GM23338 (cell line): ENCODE measurements around the gene OSER1. TPM values are rescaled to one million over a fixed set of nuclear protein-coding genes. Genes with fewer than 3 reads are reported as not detected.

Experiments
- ATAC-seq: fragments of 200-7000 bp; cut with Tn5 transposase; 3 replicates; pipeline ENCODE4 v1.9.1; 2020
- DNase-seq: peaks from one replicate; pipeline ENCODE4 v3.0.0-alpha.2; 2015; ENCODE audit warnings: low spot score
- H2AFZ ChIP-seq: fragments of 200-600 bp; sonication (generic); 2 replicates; pipeline ENCODE4 v1.8.0; 2016; ENCODE audit warnings: antibody characterized with exemption, mild to moderate bottlenecking, moderate library complexity
- H3F3A ChIP-seq: fragments of 200-600 bp; sonication (generic); replicated peaks from 2 replicates; pipeline ENCODE4 v1.8.0; 2017; ENCODE audit warnings: antibody characterized with exemption, mixed run types, low read depth
- H3K27ac ChIP-seq: fragments of 200-600 bp; sonication (generic); 2 replicates; pipeline ENCODE4 v1.6.1; 2016; ENCODE audit warnings: low read depth
- H3K27me3 ChIP-seq: fragments of 200-600 bp; sonication (generic); 2 replicates; pipeline ENCODE4 v1.8.0; 2016; ENCODE audit warnings: mild to moderate bottlenecking, mixed run types, moderate library complexity; ENCODE audit not compliant: insufficient read depth
- H3K36me3 ChIP-seq: fragments of 200-600 bp; sonication (generic); 2 replicates; pipeline ENCODE4 v1.8.0; 2016; ENCODE audit warnings: mild to moderate bottlenecking; ENCODE audit not compliant: insufficient read depth
- H3K4me1 ChIP-seq: fragments of 200-600 bp; sonication (generic); 2 replicates; pipeline ENCODE4 v1.8.0; 2016; ENCODE audit warnings: mild to moderate bottlenecking, moderate library complexity; ENCODE audit not compliant: insufficient read depth
- H3K4me2 ChIP-seq: fragments of 200-600 bp; sonication (generic); 2 replicates; pipeline ENCODE4 v1.7.1; 2017; ENCODE audit warnings: mixed run types
- H3K4me3 ChIP-seq: fragments of 200-600 bp; sonication (generic); 2 replicates; pipeline ENCODE4 v1.6.1; 2016; ENCODE audit warnings: mixed run types
- H3K79me2 ChIP-seq: fragments of 200-600 bp; sonication (generic); replicated peaks from 2 replicates; pipeline ENCODE4 v1.8.0; 2017; ENCODE audit warnings: mild to moderate bottlenecking; ENCODE audit not compliant: insufficient read depth
- H3K9me2 ChIP-seq: fragments of 200-600 bp; sonication (generic); 2 replicates; pipeline ENCODE4 v1.8.0; 2017; ENCODE audit not compliant: insufficient read depth
- H4K20me1 ChIP-seq: fragments of 200-600 bp; sonication (generic); replicated peaks from 2 replicates; pipeline ENCODE4 v1.8.0; 2017; ENCODE audit warnings: mild to moderate bottlenecking; ENCODE audit not compliant: insufficient read depth
- H3K27ac Mint-ChIP-seq: 2 replicates; pipeline ENCODE4 v1.8.0; 2020; ENCODE audit warnings: inconsistent platforms, mild to moderate bottlenecking, moderate library complexity, mixed read lengths
- H3K27me3 Mint-ChIP-seq: 3 replicates; pipeline ENCODE4 v1.8.0; 2022; ENCODE audit warnings: low read depth, mild to moderate bottlenecking, moderate library complexity, mixed read lengths, inconsistent platforms; ENCODE audit not compliant: insufficient read depth, poor library complexity
- H3K36me3 Mint-ChIP-seq: 3 replicates; pipeline ENCODE4 v1.8.0; 2021; ENCODE audit warnings: low read depth, mild to moderate bottlenecking, inconsistent platforms, moderate library complexity, mixed read lengths
- H3K4me1 Mint-ChIP-seq: 3 replicates; pipeline ENCODE4 v1.8.0; 2020; ENCODE audit warnings: mild to moderate bottlenecking, inconsistent platforms, mixed read lengths
- H3K4me3 Mint-ChIP-seq: 3 replicates; pipeline ENCODE4 v1.8.0; 2021; ENCODE audit warnings: moderate library complexity, mild to moderate bottlenecking, inconsistent platforms, mixed read lengths
- H3K9me3 Mint-ChIP-seq: 3 replicates; pipeline ENCODE4 v1.8.0; 2020; ENCODE audit warnings: moderate library complexity, mild to moderate bottlenecking, inconsistent platforms, mixed read lengths
- CREB1 ChIP-seq: fragments of 250-450 bp; sonication (Bioruptor Pico); IDR thresholded peaks from 2 replicates; pipeline ENCODE4 v1.5.0; 2020; ENCODE audit warnings: low read depth, mild to moderate bottlenecking, moderate library complexity
- CTCF ChIP-seq, 2 experiments: fragments of 200-600 bp in 1 of 2; sonication (generic) in 1 of 2; conservative IDR thresholded peaks; 2 replicates each; pipeline versions ENCODE4 v1.5.1 to v1.6.1; 2016 to 2017; ENCODE audit warnings: antibody characterized with exemption in 2 of 2, low read depth in 2 of 2, mild to moderate bottlenecking in 2 of 2, moderate library complexity in 1 of 2
- ETS1 ChIP-seq: IDR thresholded peaks from 2 replicates; pipeline ENCODE4 v1.6.1; 2016; ENCODE audit warnings: antibody characterized with exemption
- EZH2 ChIP-seq: fragments of 200-600 bp; sonication (generic); IDR thresholded peaks from one replicate; pipeline ENCODE4 v1.8.0; 2017; ENCODE audit warnings: antibody characterized with exemption, mild to moderate bottlenecking, low read depth; ENCODE audit not compliant: unreplicated experiment
- EZH2phosphoT487 ChIP-seq: fragments of 200-600 bp; sonication (generic); IDR thresholded peaks from one replicate; pipeline ENCODE4 v1.8.1; 2018; ENCODE audit warnings: antibody characterized with exemption; ENCODE audit not compliant: unreplicated experiment
- JUNB ChIP-seq: IDR thresholded peaks from one replicate; pipeline ENCODE4 v1.6.1; 2016; ENCODE audit warnings: antibody characterized with exemption; ENCODE audit not compliant: unreplicated experiment
- NANOG ChIP-seq: IDR thresholded peaks from 2 replicates; pipeline ENCODE4 v1.6.1; 2016; ENCODE audit warnings: antibody characterized with exemption, borderline replicate concordance
- POLR2AphosphoS5 ChIP-seq: IDR thresholded peaks from 2 replicates; pipeline ENCODE4 v1.6.1; 2016; ENCODE audit warnings: antibody characterized with exemption, low read depth
- REST ChIP-seq: IDR thresholded peaks from one replicate; pipeline ENCODE4 v1.6.1; 2018; ENCODE audit warnings: antibody characterized with exemption; ENCODE audit not compliant: unreplicated experiment
- STAT1 ChIP-seq: IDR thresholded peaks from one replicate; pipeline ENCODE4 v1.6.1; 2016; ENCODE audit warnings: antibody characterized with exemption; ENCODE audit not compliant: unreplicated experiment
- ZNF114 ChIP-seq: fragments of 250-450 bp; sonication (Bioruptor Pico); IDR thresholded peaks from 2 replicates; pipeline ENCODE4 v1.5.0; 2020; ENCODE audit warnings: mild to moderate bottlenecking, moderate library complexity
- ZNF331 ChIP-seq: fragments of 250-450 bp; sonication (Bioruptor Pico); IDR thresholded peaks from 2 replicates; pipeline ENCODE4 v1.5.0; 2020; ENCODE audit warnings: low read depth, mild to moderate bottlenecking, moderate library complexity
- ZNF462 ChIP-seq: fragments of 250-450 bp; sonication (Bioruptor Pico); IDR thresholded peaks from 2 replicates; pipeline ENCODE4 v1.5.0; 2020; ENCODE audit warnings: mild to moderate bottlenecking, moderate library complexity
- polyA plus RNA-seq: library from polyadenylated mRNA; unstranded; fragments of >200 nt; fragmentation: Nextera tagmentation; extraction: Ambion mirVana; gene quantifications from 2 replicates; pipeline ENCODE4 v1.2.1, GENCODE V29; 2016
- total RNA-seq: library from RNA; depleted of rRNA; stranded (reverse); fragments of >200 nt; shearing (Covaris generic); gene quantifications from 2 replicates; pipeline ENCODE4 v1.2.3, GENCODE V29; 2014

The OSER1 gene
- total and polyA plus RNA-seq, 2 experiments from 2014 or later: 25.2 to 31.1 TPM

GRCh38 chr20:44188752-44189151 is 21.8 kb downstream of the OSER1 start:
- no peaks in the 10 kb centered on the region for H3K9me2 ChIP-seq
- H3K4me2 ChIP-seq: no peak overlapping the region
- H3K4me3 ChIP-seq: no peak overlapping the region
- H3K27me3 ChIP-seq: peaks cover 4% of the 10 kb centered on the region; the same call in 1 of the 2 replicates
- H3F3A ChIP-seq: no peaks in the 10 kb centered on the region
- Mint-ChIP-seq H3K4me3 (no peak overlapping the region), H3K4me1 (peaks cover 16% of the 10 kb centered on the region; the same call in 2 of the 3 replicates), H3K27ac (no peak overlapping the region), H3K36me3 (no peaks in the 10 kb centered on the region), H3K9me3 (no peaks in the 10 kb centered on the region), H3K27me3 (peaks cover 4% of the 10 kb centered on the region)
- no peaks in the 10 kb centered on the region for H3K79me2 ChIP-seq
- H3K4me1 ChIP-seq: peaks cover 6% of the 10 kb centered on the region; the same call in 1 of the 2 replicates
- H4K20me1 ChIP-seq: no peaks in the 10 kb centered on the region
- H3K27ac ChIP-seq: no peak overlapping the region
- TF ChIP-seq CTCF (conservative IDR thresholded peaks at IDR 0.05; ENCODE audit: low read depth in 2 of 2) (no peak), ZNF114 (no peak), REST (no peak), NANOG (no peak), ZNF462 (CRISPR knock-in tag) (no peak), STAT1 (no peak), JUNB (no peak), EZH2phosphoT487 (no peak), CREB1 (no peak), POLR2AphosphoS5 (no peak), ETS1 (no peak), ZNF331 (CRISPR knock-in tag) (no peak), EZH2 (no peak)
- H3K36me3 ChIP-seq: no peaks in the 10 kb centered on the region
- DNase-seq (no peak), ATAC-seq (no peak)
- no peak overlapping the region for H2AFZ ChIP-seq
